ENCODE data around the gene CA7.
"Not testable (repeated sequence)": the region's sequence is repeated elsewhere in the genome, so short reads cannot be mapped to it uniquely, and the experiment has no call there.

The CA7 gene

DNA sequence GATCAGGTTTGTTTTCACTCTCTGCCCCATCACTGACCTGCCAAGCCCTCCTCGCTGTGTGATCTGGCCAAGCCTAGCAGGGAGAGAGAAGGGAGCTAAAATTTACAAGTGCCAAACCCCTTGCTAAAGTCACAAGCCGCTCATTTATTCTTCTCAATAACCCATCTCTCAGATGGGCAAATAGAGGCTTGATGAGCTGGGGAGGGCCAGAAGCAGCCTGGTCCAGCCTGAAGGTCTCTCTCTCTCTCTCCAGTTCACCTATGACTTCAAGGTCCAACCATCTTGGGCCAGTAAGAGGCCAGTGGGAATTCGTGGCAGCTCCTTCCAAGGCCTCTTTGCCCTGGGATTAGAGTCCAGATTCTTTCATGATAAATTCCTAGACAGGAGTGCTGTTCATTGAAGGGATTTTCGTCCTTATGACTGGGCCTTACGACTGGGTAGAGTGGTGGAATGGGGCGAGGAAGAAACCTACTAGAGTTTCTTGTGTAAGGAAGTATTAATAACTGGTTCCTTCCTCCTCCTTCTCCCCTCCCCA is 3.4 kb downstream of the CA7 start:
- no peak for DNase-seq

DNA sequence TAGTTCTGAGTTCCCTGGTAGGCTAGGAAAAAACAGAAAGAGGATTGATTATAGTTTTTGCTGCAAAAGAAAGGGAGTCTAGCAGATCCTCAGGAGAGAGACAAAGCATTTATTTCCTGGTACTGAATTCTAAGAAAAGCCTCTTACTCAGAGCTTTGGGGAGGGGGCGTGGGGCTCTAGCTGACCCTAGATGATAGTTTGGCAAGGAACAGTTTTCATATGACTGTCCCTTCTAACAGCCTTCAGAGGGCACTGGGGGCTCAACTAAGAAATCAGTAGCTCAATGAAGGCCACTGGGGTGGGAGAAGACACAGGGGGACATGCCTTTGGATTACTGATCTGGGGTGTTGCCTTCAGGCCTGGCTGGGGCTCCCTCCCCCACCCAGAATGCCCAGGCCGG is 4.0 kb downstream of the CA7 start:
- DNase-seq: no peak

DNA sequence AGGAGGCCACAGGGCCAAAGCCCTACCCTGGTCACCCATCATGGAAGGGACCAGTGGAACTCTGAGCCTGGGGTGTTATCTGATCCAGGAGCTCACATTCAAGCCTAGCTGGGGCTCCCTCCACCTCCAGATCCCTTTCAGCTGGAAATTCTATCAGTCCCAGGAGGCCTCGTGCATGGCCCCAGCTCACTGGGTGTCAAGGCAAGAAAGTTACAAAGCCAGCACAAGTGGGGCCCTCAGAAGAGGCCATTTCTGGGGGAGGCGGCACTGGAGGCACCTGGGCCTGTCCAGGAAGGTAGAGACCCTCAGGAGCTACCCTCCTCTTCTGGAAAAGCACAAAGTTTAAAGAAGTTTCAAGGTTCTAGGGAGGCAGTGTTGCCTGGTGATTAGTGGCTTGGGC is 4.8 kb downstream of the CA7 start:
- DNase-seq: no peak

DNA sequence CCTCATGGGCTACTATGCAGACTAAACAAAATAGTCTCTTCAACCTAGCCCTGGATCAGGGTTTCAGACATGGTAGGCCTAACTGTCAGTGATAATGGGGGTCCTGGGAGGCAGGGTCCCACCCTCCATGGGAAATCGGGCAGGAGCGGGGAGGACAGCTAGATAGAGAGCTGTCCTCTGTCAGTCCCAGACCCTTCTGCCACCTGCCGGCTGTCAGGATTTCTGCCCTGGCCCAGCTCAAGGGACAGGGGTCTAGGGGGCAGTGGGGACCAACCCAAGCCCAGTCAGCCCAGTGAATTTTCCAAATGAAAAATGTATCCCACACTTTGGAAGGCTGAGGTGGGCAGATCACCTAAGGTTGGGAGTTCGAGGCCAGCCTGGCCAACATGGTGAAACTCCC is 5.3 kb downstream of the CA7 start:
- no peak for DNase-seq

DNA sequence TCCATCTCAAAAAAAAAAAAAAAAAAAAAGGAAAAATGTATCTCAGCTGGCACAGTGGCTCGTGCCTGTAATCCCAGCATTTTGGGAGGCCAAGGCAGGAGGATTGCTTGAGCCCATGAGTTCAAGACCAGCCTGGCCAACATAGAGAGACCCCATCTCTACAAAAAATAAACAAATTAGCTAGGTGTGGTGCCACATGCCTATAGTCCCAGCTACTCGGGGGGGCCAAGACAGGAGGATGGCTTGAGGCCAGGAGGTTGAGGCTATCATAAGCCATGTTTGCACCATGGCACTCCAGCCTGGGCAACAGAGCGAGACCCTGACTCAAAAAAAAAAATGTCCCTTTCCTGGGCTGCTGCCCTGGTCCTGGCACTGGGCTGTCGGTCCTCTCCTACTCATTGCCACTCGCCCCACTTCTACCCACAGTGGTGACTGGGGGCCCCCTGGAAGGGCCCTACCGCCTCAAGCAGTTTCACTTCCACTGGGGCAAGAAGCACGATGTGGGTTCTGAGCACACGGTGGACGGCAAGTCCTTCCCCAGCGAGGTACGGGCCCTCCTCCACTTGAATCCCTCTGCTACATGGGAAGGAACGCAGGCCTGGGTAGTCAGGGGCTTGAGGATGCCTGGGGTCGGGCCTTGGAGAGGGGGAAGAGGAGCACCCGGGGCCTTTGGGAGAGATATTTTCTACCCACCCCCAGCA is 6.1 kb downstream of the CA7 start:
- no peak for DNase-seq

DNA sequence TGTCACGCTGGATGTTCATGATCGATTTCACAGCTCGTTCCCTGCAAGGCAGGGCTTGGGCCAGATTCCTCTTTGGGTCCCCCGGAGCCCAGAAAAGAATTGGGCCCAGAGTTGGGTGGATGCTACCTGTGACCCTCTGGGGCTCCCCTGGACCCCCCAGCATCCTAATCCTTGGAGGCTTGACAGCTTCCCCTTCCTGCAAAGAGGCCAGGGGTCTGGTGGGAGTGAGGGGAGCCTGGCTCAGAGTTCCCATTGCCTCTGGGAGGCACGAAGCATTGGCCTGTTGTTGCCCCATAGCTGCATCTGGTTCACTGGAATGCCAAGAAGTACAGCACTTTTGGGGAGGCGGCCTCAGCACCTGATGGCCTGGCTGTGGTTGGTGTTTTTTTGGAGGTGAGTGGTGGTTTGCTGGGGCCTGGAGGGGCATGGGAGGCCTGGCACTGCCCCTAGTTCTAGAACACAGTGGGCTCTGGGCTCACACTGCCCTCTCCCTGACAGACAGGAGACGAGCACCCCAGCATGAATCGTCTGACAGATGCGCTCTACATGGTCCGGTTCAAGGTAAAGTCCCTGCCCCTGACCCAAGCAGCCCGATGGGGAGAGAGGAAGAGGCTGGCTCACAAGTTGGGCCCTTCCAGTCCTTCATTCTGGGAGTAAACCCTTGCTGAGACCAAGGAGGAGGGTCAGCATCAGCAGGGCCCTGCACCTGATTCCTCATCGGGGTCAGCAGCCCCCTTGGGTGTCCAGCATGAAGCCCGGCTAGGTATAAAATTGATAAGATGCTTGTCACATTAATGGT is 7.2 kb downstream of the CA7 start:
- no peak for DNase-seq

DNA sequence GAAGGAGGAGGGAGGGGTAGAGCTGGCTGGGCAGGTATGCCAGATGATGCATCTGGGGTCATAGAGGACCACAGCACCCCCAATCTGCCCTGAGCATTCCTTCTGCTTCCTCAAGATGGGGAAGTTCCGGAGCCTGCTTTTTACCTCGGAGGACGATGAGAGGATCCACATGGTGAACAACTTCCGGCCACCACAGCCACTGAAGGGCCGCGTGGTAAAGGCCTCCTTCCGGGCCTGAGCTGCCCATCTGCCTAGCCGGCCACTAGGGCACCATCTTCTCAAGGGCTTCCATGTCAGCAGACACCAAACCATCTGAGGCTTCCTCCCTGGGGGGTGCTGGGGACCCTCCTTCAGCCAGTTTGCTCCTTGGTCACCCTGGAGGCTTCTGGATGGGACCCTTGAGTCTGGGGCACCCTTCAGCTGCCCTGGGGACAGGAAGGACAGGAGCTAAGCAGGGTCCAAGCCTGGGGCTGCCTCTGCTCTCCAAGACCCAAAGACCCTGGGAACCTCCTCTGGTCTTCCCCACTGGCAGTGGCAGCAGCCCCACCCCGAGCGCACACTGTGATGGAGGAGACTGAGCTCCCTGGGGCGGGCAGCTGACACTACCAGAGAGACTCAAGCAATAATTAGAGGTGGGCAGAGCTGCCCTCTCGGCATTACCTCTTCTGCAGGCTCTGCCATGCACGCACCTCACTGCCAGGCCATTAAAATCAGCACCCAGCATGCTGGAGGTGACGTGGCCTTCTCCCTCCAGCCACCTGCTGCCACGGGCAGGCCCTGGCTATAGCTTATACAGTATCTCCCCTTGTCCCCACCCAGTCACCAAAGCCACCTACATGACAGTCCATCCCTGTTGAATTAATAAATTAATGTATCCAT is 9.3 kb downstream of the CA7 start:
- DNase-seq: no peak

DNA sequence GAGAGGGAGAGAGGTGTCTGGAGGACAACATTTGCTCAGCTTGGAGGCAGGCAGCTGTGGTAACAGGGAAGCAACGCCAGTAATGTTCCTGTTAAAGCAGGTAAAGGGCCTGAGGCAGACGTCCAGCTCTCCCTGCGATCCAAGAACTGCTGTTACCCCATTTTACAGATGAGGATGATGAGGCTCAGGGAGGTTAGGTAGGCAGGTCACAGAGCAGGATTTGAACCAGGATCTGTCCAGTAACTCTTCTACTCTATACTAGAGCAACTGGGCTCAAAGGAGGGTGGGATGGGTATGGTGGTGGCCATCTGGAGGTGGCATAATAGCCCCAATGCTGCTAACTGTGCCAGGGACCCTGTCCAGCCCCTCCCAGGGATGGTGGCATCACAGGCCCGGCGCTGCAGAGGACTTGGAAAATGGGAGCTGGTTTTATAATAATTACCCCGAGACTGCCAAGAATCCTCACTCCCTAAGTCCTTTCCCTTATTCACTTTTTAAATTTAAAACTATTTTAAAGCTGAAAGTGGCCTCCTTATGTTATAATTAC is 12.0 kb downstream of the CA7 start:
- no peak for DNase-seq

DNA sequence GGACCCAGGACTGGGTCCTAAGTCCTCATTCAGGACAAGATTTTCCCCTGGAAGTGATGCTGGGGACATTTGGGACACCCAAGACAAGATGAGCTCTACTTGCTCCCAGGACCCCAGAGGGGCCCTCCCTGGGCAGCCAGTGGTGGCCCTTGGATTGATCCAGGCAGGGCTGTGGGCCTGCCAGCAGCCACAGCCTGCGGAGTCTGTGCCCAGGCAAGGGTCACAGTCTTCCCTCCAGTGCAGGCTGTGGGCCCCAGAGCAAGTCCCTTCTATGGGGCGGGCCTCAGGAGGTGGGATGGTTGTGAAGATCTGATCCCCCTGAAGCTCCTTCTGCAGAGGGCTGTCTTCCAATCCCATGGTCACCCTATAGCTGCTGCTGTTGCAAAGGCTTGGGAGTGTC is 12.6 kb downstream of the CA7 start:
- DNase-seq: no peak

DNA sequence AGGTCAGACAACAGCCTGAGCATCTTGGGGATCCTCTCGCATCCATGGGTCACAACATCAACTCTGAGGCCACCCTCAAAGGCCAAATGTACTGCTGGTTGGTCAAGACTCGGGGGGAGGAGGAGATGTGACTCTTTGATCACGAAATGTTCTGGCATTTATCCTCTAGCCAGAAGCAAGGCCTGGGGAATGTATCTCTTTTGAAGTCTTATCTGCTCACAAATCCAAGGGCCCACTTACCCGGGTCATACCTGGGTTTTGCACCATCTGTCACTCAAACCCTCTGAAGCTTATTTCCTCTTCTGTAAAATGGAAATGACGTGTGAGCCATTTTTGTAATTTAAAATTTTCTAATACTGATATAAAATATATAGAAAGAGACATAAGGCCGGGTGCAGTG is 13.2 kb downstream of the CA7 start:
- DNase-seq: no peak

DNA sequence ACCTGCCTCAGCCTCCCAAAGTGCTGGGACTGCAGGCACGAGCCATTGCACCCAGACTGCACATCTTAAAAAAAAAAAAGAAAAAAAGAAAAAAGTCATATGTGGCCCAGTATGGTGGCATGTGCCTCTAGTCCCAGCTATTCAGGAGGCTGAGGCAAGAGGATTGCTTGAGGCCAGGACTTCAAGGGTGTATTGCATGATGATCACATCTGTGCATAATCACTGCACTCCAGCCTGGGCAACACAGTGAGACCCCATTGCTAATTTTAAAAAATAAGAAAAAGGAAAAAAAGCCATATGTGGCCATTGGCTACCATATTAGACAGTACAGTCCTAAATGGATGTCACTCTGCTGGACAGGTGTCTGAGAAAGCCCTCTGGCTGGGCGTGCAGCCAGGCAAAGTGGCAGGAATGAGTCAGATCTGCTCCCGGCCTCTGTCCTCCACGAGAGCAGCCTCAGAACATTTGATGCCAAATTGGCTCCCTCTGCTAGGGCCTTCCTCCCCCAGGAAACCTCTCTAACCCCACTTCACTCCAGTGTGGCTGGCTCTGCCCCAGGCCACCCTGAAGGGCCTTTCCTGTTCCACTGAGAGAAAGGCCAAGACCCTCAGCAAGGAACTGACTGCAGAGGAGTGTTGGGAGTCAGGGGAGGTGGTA is 14.7 kb downstream of the CA7 start:
- DNase-seq: no peak

DNA sequence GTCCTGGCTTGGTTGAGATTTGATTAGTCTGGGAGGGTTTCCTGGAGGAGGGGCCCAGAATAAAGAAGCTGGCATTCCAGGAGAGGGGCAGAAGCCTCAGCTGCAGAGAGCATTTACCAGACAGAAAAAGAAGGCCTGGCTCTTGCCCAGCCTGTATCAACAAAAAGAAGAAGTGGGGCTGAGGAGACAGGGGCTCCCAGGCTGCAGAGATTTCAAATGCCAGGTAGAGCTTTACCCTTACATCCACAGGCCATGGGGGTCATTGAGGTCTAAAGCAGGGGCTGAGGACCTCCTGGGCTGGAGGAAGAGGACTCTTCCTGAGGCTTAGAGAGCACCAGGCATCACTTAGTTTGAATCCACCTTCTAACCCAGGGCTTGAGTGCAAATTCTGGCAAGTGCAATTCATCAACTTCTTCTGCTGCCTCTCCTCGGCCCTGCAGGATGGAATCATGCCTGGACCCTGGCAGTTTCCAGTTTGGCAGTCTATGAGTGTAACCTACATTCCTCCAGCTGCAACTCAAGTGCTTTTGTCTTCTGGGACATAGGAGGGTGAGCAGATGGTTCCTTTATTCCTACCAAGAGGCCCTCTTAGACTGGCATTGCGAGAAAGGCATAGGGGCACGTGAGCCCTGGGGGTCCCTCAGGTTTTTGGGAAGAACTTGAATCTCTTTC is 15.3 kb downstream of the CA7 start:
- no peak for DNase-seq

DNA sequence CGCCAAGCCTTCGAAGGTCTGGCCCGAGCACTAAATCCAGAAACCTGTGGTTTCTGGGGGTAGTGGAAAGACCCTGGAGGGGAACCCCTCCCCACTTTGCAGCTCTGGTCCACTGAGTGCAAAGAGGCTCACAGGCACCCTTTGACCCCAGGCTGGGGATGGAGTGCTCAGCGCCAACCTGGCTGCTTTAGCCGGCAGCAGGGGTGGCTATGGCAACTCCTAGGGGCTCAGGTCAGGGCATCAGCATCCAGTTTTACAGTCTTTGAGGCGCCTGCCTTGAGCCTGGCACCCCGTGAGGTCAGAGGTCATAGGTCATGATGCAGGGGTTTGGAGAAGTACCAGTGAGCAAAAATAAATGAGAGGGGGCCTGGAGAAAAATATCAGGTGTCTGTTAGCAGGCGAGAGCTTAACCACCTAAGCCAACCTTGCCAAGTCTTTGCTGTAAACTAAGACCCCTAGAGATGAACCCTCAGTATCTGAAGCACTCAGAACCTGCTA is 17.9 kb downstream of the CA7 start:
- DNase-seq: no peak

DNA sequence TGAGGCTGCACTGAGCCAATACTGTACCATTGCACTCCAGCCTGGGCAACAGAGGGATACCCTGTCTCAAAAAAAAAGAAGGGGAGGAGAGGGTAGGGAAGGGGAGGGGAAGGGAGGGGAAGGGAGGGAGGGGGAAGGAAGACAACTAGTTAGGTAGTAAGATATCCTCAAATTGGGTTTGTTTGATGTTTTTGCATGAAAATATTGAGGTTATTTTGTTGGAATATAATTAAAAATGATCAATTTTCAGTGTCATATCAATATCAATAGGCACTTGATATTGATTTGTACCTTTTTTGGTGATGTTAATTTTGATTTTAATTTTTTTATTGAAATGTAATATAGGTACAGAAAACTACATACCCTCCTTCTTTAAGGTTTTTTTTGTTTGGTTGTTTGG is 19.5 kb downstream of the CA7 start:
- no peak for DNase-seq

DNA sequence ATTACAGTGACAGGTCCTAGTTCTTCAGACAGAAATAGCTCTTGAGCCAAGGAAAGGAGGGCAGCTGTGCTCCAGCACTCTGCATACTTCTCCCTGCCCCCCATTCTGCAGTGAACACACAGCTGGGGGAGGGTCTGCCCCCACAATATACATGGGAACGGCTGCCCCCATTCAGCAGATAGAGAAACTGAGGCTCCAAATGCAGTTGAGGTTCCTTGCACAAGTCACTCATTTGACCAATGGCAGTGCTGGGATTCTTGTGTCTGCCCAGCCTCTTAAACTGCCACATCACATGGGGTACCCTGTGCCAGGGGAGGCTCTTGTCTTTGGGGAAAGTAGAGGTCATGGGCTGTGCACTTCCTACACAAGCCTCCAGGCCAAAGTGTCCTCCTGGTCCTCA is 25.2 kb downstream of the CA7 start:
- no peak for DNase-seq

DNA sequence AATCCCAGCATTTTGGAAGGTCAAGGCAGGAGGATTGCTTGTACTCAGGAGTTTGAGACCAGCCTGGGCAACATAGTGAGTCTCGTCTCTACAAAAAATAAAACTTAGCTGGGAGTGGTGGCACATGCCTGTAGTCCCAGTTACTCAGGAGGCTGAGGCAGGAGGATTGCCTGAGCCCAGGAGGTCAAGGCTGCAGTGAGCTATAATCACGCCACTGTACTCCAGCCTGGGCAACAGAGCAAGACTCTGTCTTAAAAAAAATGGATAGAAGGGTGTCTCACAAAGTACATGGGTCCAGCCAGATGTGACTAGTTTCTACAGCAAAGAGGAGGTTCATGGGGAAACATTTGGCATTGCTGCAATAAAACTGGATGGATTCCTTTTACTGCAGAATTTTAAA is 27.1 kb downstream of the CA7 start:
- not testable (repeated sequence) for DNase-seq

DNA sequence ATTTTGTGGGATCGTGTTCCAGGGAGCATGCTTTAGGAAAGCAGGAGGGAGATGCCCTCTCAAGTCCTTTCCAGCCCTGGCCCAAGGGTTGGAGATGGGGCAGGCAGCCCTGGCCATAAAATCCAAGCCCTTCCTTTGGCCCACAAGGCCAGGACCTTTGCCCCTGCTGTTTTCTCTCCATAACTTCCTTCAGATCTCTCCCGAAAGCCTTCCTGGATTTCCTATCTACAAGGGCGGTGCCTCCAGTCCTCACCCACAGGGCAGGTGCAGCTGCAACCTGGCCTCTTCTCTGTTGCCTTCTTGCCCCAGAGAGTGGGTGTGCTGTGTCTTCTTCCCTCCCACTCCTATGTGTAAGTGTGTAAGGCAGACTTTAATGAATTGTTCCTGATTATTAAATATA is 27.6 kb downstream of the CA7 start:
- no peak for DNase-seq

DNA sequence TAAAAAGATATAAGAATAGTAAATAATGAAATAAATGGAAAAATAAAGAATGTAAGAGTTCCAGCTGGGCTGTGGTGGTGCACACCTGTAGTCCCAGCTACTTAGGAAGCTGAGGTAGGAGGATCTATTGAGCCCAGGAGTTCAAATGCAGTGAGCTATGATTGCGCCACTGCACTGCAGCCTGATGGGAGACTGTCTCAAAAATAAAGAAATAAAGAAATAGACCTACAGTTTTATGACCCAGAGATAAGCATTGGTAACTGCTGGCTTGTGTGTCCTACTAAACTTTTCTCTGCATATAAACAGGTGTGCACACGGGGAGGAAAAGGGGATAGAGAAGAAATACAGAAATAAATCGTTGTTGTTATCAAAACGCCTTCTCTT is 28.3 kb downstream of the CA7 start:
- no peak for DNase-seq

DNA sequence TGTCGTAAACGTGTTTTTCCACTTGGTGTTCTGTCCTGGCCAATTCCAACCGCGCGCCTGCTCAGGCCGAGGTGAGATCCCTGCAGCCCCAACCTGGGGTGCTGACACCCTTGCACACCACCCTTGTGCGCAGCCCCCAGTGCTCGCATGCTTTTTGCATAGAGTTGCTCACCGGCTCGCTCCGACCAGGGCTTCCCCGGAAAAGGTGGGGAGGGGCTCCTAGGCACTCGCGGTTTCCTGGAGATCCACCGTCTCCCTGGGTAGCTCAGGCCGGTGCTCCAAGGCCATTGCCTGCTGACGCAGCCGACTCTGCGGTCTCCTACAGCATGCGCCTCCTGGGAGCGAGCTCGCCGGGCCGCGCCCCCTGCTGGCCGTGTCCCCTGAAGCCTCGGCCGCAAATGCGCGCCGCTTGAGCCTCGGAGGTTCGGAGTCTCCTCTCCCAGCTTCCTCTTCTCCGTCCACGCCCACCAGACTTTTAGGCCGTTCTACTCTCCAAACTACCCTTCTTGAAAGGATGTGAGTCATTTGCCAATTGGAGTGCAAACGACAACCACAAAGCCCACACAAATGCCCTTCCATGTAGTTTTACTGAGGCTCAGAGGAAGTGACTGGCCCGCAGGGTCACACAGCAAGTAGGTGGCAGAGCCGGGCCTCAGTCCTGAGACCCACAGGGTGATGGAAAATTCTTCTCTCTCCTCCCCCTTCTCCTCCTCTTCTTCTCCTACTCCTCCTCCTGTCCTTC is 28.9 kb downstream of the CA7 start:
- DNase-seq: peak; percentile 87

DNA sequence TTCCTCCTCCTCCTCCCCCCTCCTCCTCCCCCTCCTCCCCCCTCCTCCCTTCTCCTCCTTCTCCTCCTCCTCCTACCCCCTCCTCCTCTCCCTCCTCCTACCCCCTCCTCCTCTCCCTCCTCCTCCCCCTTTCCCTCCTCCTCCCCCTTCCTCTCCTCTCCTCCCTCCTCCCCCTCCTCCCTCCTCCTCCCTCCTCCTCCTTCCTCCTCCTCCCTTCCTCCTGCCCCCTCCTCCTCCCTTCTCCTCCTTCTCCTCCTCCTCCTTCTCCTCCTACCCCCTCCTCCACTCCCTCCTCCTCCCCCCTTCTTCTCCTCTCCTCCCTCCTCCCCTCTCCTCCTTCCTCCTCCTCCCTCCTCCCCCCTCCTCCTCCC is 29.5 kb downstream of the CA7 start:
- no peak for DNase-seq

All from midbrain (tissue), 1 donor.